GM20000 (cell line): ENCODE results near the gene TMEM209.
"Not testable (repeated sequence)": the region's sequence is repeated elsewhere in the genome, so short reads cannot be mapped to it uniquely, and the experiment has no call there.

Source experiments
- DNase-seq: peaks from one replicate; pipeline ENCODE4 v3.0.0; 2012; ENCODE audit warnings: low spot score
- CTCF ChIP-seq: IDR thresholded peaks from 2 replicates; pipeline ENCODE4 v1.5.1; 2012; ENCODE audit warnings: mild to moderate bottlenecking, control low read depth; ENCODE audit errors: extremely low read depth, missing control alignments

TMEM209 gene

GRCh38 chr7:130205084-130205947, at the start of gene TMEM209:
Gene TMEM209 (minus strand): TSS chr7:130205406. CDS start chr7:130205375, 31 bp downstream.
- TF ChIP-seq CTCF: no peak

GRCh38 chr7:130254555-130254954, 49.3 kb upstream of the TMEM209 start:
- TF ChIP-seq CTCF: no peak
- no peak for DNase-seq

More at GRCh38 chr7:130205084-130205947, at the start of gene TMEM209:
- DNase-seq: peak; percentile 94

- not testable (repeated sequence) for DNase-seq
Observed at GRCh38 chr7:130249626-130250025, 44.4 kb upstream of the TMEM209 start.

- DNase-seq: not testable (repeated sequence)
Observed at GRCh38 chr7:130248842-130249241, 43.6 kb upstream of the TMEM209 start.

- DNase-seq: not testable (repeated sequence)
Observed at GRCh38 chr7:130246491-130246890, 41.3 kb upstream of the TMEM209 start.

GRCh38 chr7:130243486-130243885, 38.3 kb upstream of the TMEM209 start:
- DNase-seq: not testable (repeated sequence)

GRCh38 chr7:130242198-130243014, 37.2 kb upstream of the TMEM209 start:
- peak; percentile 68 for DNase-seq
- peak; percentile 63 for TF ChIP-seq CTCF

GRCh38 chr7:130240240-130240639, 35.0 kb upstream of the TMEM209 start:
- no peak for DNase-seq
- no peak for TF ChIP-seq CTCF

GRCh38 chr7:130236361-130236760, 31.2 kb upstream of the TMEM209 start:
- DNase-seq: not testable (repeated sequence)

- TF ChIP-seq CTCF: no peak
- no peak for DNase-seq
Observed at GRCh38 chr7:130234078-130234477, 28.9 kb upstream of the TMEM209 start.
